GM21390 (cell line): ENCODE measurements around the gene RTP3.
"Not testable (repeated sequence)": the region's sequence is repeated elsewhere in the genome, so short reads cannot be mapped to it uniquely, and the experiment has no call there.

Source experiments
- ATAC-seq: cut with Tn5 transposase; IDR thresholded peaks from one replicate; pipeline ENCODE4 v1.9.1; 2021; ENCODE audit not compliant: unreplicated experiment

Gene RTP3

GRCh38 chr3:46516521-46516920 is 18.7 kb downstream of the RTP3 start:
- ATAC-seq: no peak

- no peak for ATAC-seq
These were observed 19.4 kb downstream of the RTP3 start for GRCh38 chr3:46517016-46517783.

- no peak for ATAC-seq
These were observed 20.0 kb downstream of the RTP3 start for GRCh38 chr3:46517784-46518181.

GRCh38 chr3:46519952-46520351 is 22.2 kb downstream of the RTP3 start:
- ATAC-seq: no peak

GRCh38 chr3:46520531-46520930 is 22.8 kb downstream of the RTP3 start:
- no peak for ATAC-seq

GRCh38 chr3:46521096-46521495 is 23.3 kb downstream of the RTP3 start:
- no peak for ATAC-seq

GRCh38 chr3:46522201-46522600 is 24.4 kb downstream of the RTP3 start:
- ATAC-seq: not testable (repeated sequence)

GRCh38 chr3:46523556-46523955 is 25.8 kb downstream of the RTP3 start:
- no peak for ATAC-seq

GRCh38 chr3:46524008-46524407 is 26.2 kb downstream of the RTP3 start:
- no peak for ATAC-seq

- ATAC-seq: no peak
These were observed 27.1 kb downstream of the RTP3 start for GRCh38 chr3:46524832-46525231.

GRCh38 chr3:46527239-46527638 is 29.5 kb downstream of the RTP3 start:
- ATAC-seq: no peak

- no peak for ATAC-seq
These were observed 35.3 kb downstream of the RTP3 start for GRCh38 chr3:46533091-46533490.

GRCh38 chr3:46535746-46536145 is 38.0 kb downstream of the RTP3 start:
- no peak for ATAC-seq

GRCh38 chr3:46536758-46537157 is 39.0 kb downstream of the RTP3 start:
- no peak for ATAC-seq

GRCh38 chr3:46537316-46537715 is 39.5 kb downstream of the RTP3 start:
- no peak for ATAC-seq

- ATAC-seq: no peak
These were observed 40.0 kb downstream of the RTP3 start for GRCh38 chr3:46537779-46538178.

- ATAC-seq: not testable (repeated sequence)
These were observed 40.6 kb downstream of the RTP3 start for GRCh38 chr3:46538425-46538802.

- ATAC-seq: peak; percentile 85
These were observed 41.1 kb downstream of the RTP3 start for GRCh38 chr3:46538803-46539442.

- ATAC-seq: no peak
These were observed 41.7 kb downstream of the RTP3 start for GRCh38 chr3:46539443-46540005.

GRCh38 chr3:46540550-46540949 is 42.8 kb downstream of the RTP3 start:
- no peak for ATAC-seq

GRCh38 chr3:46541835-46542234 is 44.1 kb downstream of the RTP3 start:
- no peak for ATAC-seq

- ATAC-seq: no peak
These were observed 44.6 kb downstream of the RTP3 start for GRCh38 chr3:46542344-46542743.
